Skeletal muscle cell (primary cell): ENCODE measurements around the gene PIGL.
"Not testable (repeated sequence)": the region's sequence is repeated elsewhere in the genome, so short reads cannot be mapped to it uniquely, and the experiment has no call there.

Experiments
- DNase-seq: peaks from one replicate; pipeline ENCODE4 v3.0.0-alpha.2; 2010; ENCODE audit warnings: low read depth
- H3K4me3 ChIP-seq: 2 replicates; pipeline ENCODE4 v1.5.1; 2011; ENCODE audit warnings: low read depth, mild to moderate bottlenecking, control low read depth, low read length, moderate library complexity

Gene PIGL

GRCh38 chr17:16215965-16216316 is 1.1 kb upstream of the PIGL start:
- no peak for DNase-seq
- peak overlapping the region; percentile 94 for H3K4me3 ChIP-seq

GRCh38 chr17:16216341-16217001 is 539 bp upstream of the PIGL start:
- peak overlapping the region; percentile 100 for H3K4me3 ChIP-seq
- DNase-seq: not testable (repeated sequence)

GRCh38 chr17:16222406-16222805 is 5.4 kb downstream of the PIGL start:
- no peak for DNase-seq
- no peak overlapping the region for H3K4me3 ChIP-seq

- not testable (repeated sequence) for DNase-seq
Observed at GRCh38 chr17:16229912-16230561, 13.0 kb downstream of the PIGL start.

GRCh38 chr17:16232391-16232790 is 15.4 kb downstream of the PIGL start:
- H3K4me3 ChIP-seq: no peak overlapping the region
- DNase-seq: no peak

More at GRCh38 chr17:16229912-16230561, 13.0 kb downstream of the PIGL start:
- not testable (repeated sequence) for H3K4me3 ChIP-seq

- no peak overlapping the region for H3K4me3 ChIP-seq
- no peak for DNase-seq
Observed at GRCh38 chr17:16239931-16240330, 22.9 kb downstream of the PIGL start.

- DNase-seq: no peak
- H3K4me3 ChIP-seq: no peak overlapping the region
Observed at GRCh38 chr17:16241906-16242399, 24.9 kb downstream of the PIGL start.

GRCh38 chr17:16243385-16243784 is 26.4 kb downstream of the PIGL start:
- DNase-seq: no peak
- H3K4me3 ChIP-seq: no peak overlapping the region

GRCh38 chr17:16243801-16244567 is 27.0 kb downstream of the PIGL start:
- H3K4me3 ChIP-seq: no peak overlapping the region
- no peak for DNase-seq

GRCh38 chr17:16247586-16247984 is 30.6 kb downstream of the PIGL start:
- DNase-seq: no peak
- no peak overlapping the region for H3K4me3 ChIP-seq

- peak; percentile 35 for DNase-seq
Observed at GRCh38 chr17:16250635-16251034, 33.6 kb downstream of the PIGL start.

GRCh38 chr17:16251043-16251442 is 34.0 kb downstream of the PIGL start:
- no peak for DNase-seq
- no peak overlapping the region for H3K4me3 ChIP-seq

More at GRCh38 chr17:16250635-16251034, 33.6 kb downstream of the PIGL start:
- no peak overlapping the region for H3K4me3 ChIP-seq

GRCh38 chr17:16251556-16251955 is 34.5 kb downstream of the PIGL start:
- no peak for DNase-seq
- H3K4me3 ChIP-seq: no peak overlapping the region

- DNase-seq: no peak
- no peak overlapping the region for H3K4me3 ChIP-seq
Observed at GRCh38 chr17:16254773-16255400, 37.9 kb downstream of the PIGL start.

GRCh38 chr17:16255481-16255921 is 38.5 kb downstream of the PIGL start:
- peak overlapping the region; percentile 2 for H3K4me3 ChIP-seq
- no peak for DNase-seq

- no peak overlapping the region for H3K4me3 ChIP-seq
- DNase-seq: peak; percentile 66
Observed at GRCh38 chr17:16258901-16259300, 41.9 kb downstream of the PIGL start.

GRCh38 chr17:16259926-16260325 is 42.9 kb downstream of the PIGL start:
- no peak overlapping the region for H3K4me3 ChIP-seq
- no peak for DNase-seq

GRCh38 chr17:16261049-16261448 is 44.0 kb downstream of the PIGL start:
- H3K4me3 ChIP-seq: no peak overlapping the region
- no peak for DNase-seq

- no peak overlapping the region for H3K4me3 ChIP-seq
- no peak for DNase-seq
Observed at GRCh38 chr17:16262201-16262600, 45.2 kb downstream of the PIGL start.

GRCh38 chr17:16267174-16267573 is 50.2 kb downstream of the PIGL start:
- H3K4me3 ChIP-seq: no peak overlapping the region
- DNase-seq: no peak
